Naive thymus-derived CD4-positive, alpha-beta T cell (primary cell): ENCODE results near the gene SLC25A45. TPM values are rescaled to one million over a fixed set of nuclear protein-coding genes. Genes with fewer than 3 reads are reported as not detected.

Experiments used
- ATAC-seq: fragments of 150-1000 bp; cut with Tn5 transposase; 2 replicates; pipeline ENCODE4 v1.10.0; 2021; ENCODE audit warnings: mild to moderate bottlenecking, moderate library complexity
- CTCF ChIA-PET: fragments of 350-600 bp; sonication (Branson Sonifier 250); formaldehyde crosslinking; loops from one replicate; lab custom pipeline; 2021; ENCODE audit warnings: antibody characterized with exemption; lab: Charles Lee
- POLR2A ChIA-PET: fragments of 350-600 bp; sonication (Branson Sonifier 250); formaldehyde crosslinking; loops from one replicate; lab custom pipeline; 2021; ENCODE audit warnings: antibody characterized with exemption, inconsistent platforms; lab: Charles Lee
- DNase-seq, 9 donors: peaks; one replicate each; pipeline versions ENCODE4 v3.0.0 to v3.0.0-alpha.2; 2020 to 2022; ENCODE audit warnings: mixed read lengths in 1 of 9
- H3K27ac ChIP-seq: one replicate; pipeline ENCODE4 v1.7.0; 2013; ENCODE audit warnings: mild to moderate bottlenecking, low read depth, low read length, moderate library complexity
- H3K27me3 ChIP-seq, 2 donors: one replicate each; pipeline ENCODE4 v1.7.0; 2013; ENCODE audit warnings: low read length in 2 of 2, mild to moderate bottlenecking in 2 of 2, moderate library complexity in 2 of 2; ENCODE audit not compliant: control insufficient read depth in 2 of 2, insufficient read depth in 2 of 2
- H3K36me3 ChIP-seq, 3 experiments: 1 replicate in 2 of 3; 2 replicates in 1 of 3; pipeline ENCODE4 v1.7.0; 2013; ENCODE audit warnings: low read length in 3 of 3, mild to moderate bottlenecking in 3 of 3, moderate library complexity in 1 of 3; ENCODE audit not compliant: insufficient read depth in 3 of 3, control insufficient read depth in 2 of 3
- H3K4me1 ChIP-seq, 2 donors: one replicate each; pipeline ENCODE4 v1.7.0; 2013; ENCODE audit warnings: low read length in 2 of 2, mild to moderate bottlenecking in 2 of 2, moderate library complexity in 1 of 2; ENCODE audit not compliant: control insufficient read depth in 2 of 2, insufficient read depth in 2 of 2
- H3K4me3 ChIP-seq: 2 replicates; pipeline ENCODE4 v1.7.0; 2013; ENCODE audit warnings: mild to moderate bottlenecking, low read length
- H3K9me3 ChIP-seq, 3 experiments: 1 replicate in 2 of 3; 2 replicates in 1 of 3; pipeline ENCODE4 v1.7.0; 2013; ENCODE audit warnings: low read length in 3 of 3; ENCODE audit not compliant: control insufficient read depth in 2 of 3
- H3K27ac Mint-ChIP-seq, 9 donors: one replicate each; pipeline ENCODE4 v1.8.0; 2020 to 2022; ENCODE audit warnings: mixed read lengths in 9 of 9, mild to moderate bottlenecking in 8 of 9, moderate library complexity in 5 of 9, inconsistent platforms in 2 of 9
- H3K27me3 Mint-ChIP-seq, 5 donors: one replicate each; pipeline ENCODE4 v1.8.0; 2021 to 2022; ENCODE audit warnings: mixed read lengths in 5 of 5, mild to moderate bottlenecking in 1 of 5
- H3K36me3 Mint-ChIP-seq, 5 donors: one replicate each; pipeline ENCODE4 v1.8.0; 2020 to 2022; ENCODE audit warnings: mixed read lengths in 5 of 5, mild to moderate bottlenecking in 3 of 5, inconsistent platforms in 1 of 5
- H3K4me1 Mint-ChIP-seq, 7 donors: one replicate each; pipeline ENCODE4 v1.8.0; 2020 to 2022; ENCODE audit warnings: mixed read lengths in 7 of 7, mild to moderate bottlenecking in 3 of 7, inconsistent platforms in 1 of 7
- H3K4me3 Mint-ChIP-seq, 10 donors: one replicate each; pipeline ENCODE4 v1.8.0; 2020 to 2022; ENCODE audit warnings: mild to moderate bottlenecking in 10 of 10, mixed read lengths in 10 of 10, moderate library complexity in 6 of 10, inconsistent platforms in 2 of 10
- H3K9me3 Mint-ChIP-seq, 11 donors: one replicate each; pipeline ENCODE4 v1.8.0; 2020 to 2022; ENCODE audit warnings: mixed read lengths in 11 of 11, mild to moderate bottlenecking in 4 of 11, inconsistent platforms in 1 of 11, moderate library complexity in 1 of 11
- intact Hi-C, 2 donors: fragments of 100-400 bp; cut with micrococcal nuclease; formaldehyde crosslinking; loops; one replicate each; pipeline ENCODE4 v1.15.1; 2023
- polyA plus RNA-seq, 2 donors: library from polyadenylated mRNA; unstranded; fragments of 300-500 nt; fragmentation: Illumina TruSeq; gene quantifications; one replicate each; pipeline ENCODE4 v1.2.3, GENCODE V29; 2021
- total RNA-seq, 6 experiments: library from RNA in 5 of 6; stranded (reverse) in 5 of 6; gene quantifications; 1 replicate in 5 of 6; 2 replicates in 1 of 6; pipeline ENCODE4 v1.2.3 and lab custom pipeline; 2021 to 2026

SLC25A45 gene
- total and polyA plus RNA-seq, 7 experiments from 2014 or later, result 12.3 to 90.6 (median 24.8) TPM

- Histone ChIP-seq H3K9me3 (no peaks in the 10 kb centered on the region), H3K27ac (no peak overlapping the region), H3K4me3 (no peak overlapping the region), H3K27me3 (no peaks in the 10 kb centered on the region), H3K36me3 (peaks cover 0 to 12% (median 0%) of the 10 kb centered on the region in 3 experiments), H3K4me1 (peaks cover 5 to 9% of the 10 kb centered on the region in 2 donors)
- ChIA-PET CTCF (interaction anchor here (1.3 kb wide), 1 partner anchor 27 kb away, joined by 4 read pairs; no protein-coding TSS in a partner anchor), POLR2A (interaction anchor here (0.5 to 2.0 kb wide), 12 partner anchors 9 to 231 kb away, joined by 3 to 9 read pairs (median 4); partner anchors contain the start of gene MALAT1)
- Mint-ChIP-seq H3K9me3 (peaks cover 0 to 2% (median 0%) of the 10 kb centered on the region in 11 donors), H3K4me3 (peak overlapping the region in 9 of 10 donors; percentile 48 to 95 (median 79)), H3K27me3 (peaks cover 0 to 13% (median 0%) of the 10 kb centered on the region in 5 donors), H3K4me1 (peaks cover 11 to 25% (median 19%) of the 10 kb centered on the region in 7 donors), H3K36me3 (peaks cover 0 to 9% (median 3%) of the 10 kb centered on the region in 5 donors), H3K27ac (peak overlapping the region in 1 of 9 donors; percentile 61)
- intact Hi-C loops, result no loop called here
- DNase-seq (no peak), ATAC-seq (no peak)
Observed at GRCh38 chr11:65356394-65356972, 26.0 kb downstream of the SLC25A45 start.

GRCh38 chr11:65355776-65356393 lies 26.6 kb downstream of the SLC25A45 start:
- peaks cover 0 to 2% (median 0%) of the 10 kb centered on the region in 11 donors for H3K9me3 Mint-ChIP-seq
- peak overlapping the region; percentile 36 to 92 (median 75) for H3K27ac Mint-ChIP-seq
- peaks cover 0 to 9% (median 3%) of the 10 kb centered on the region in 5 donors for H3K36me3 Mint-ChIP-seq
- Histone ChIP-seq H3K27me3 (no peaks in the 10 kb centered on the region), H3K36me3 (peaks cover 0 to 18% (median 3%) of the 10 kb centered on the region in 3 experiments), H3K27ac (no peak overlapping the region), H3K4me3 (peak overlapping the region; percentile 30), H3K4me1 (peaks cover 5 to 9% of the 10 kb centered on the region in 2 donors), H3K9me3 (no peaks in the 10 kb centered on the region)
- POLR2A ChIA-PET, result interaction anchor here (0.5 to 2.0 kb wide), 14 partner anchors 8 to 232 kb away, joined by 3 to 9 read pairs (median 4); partner anchors contain the start of genes DPF2 and MALAT1
- CTCF ChIA-PET, result interaction anchor here (1.0 to 1.3 kb wide), 2 partner anchors 27 to 166 kb away, joined by 3 to 4 read pairs; no protein-coding TSS in a partner anchor
- H3K4me3 Mint-ChIP-seq, result peak overlapping the region; percentile 90 to 97 (median 92)
- peaks cover 11 to 25% (median 19%) of the 10 kb centered on the region in 7 donors for H3K4me1 Mint-ChIP-seq
- no peak for ATAC-seq
- H3K27me3 Mint-ChIP-seq, result peaks cover 0 to 13% (median 0%) of the 10 kb centered on the region in 5 donors
- intact Hi-C loops, result loop anchor here (1.0 to 2.0 kb wide), 2 partner anchors 23 to 27 kb away; partner anchors contain the start of genes DPF2 (in 1 of the 2) and SLC25A45 (in 1 of the 2)
- peak in 1 of 9 donors; percentile 14 for DNase-seq

DNA sequence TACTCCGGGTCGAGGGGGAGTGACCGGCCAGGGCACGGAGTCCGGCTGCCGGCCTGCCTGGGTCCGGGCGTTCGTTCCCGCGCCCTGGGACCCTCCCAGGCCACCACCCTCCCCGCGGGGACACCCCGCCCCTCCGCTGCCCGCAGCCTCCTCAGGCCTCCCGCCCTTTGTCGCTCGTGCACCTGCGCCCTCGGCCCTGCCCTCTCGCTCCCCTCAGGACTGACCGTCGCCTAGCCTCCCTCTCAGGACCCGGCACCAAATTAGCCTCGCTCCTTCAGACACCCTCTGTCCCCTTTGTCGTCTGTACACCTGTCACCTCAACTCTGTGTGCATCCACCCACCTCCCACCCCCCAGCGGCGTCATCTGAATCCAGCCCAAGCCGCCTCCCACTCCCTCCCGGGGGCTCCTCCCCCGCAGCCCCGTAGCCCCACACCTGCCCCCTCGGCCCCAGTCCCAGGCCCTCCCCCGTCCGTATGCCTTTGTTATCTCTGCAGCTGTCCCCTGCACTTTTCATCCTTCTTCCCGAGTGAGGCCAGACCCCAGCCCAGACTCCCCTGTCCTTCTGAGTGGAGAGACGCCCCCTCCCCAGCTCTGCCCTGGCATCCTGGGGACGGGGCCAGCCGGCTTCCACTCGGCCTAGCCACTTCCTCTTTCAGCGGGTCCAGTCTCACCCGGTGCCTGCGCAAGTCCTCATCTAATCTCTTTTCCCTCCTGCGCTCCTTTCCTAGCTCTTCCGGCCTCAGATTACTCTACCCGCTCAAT lies 27.3 kb downstream of the SLC25A45 start:
- peak overlapping the region; percentile 57 for H3K4me3 ChIP-seq
- intact Hi-C loops, result loop anchor here (1.0 to 2.0 kb wide), 2 partner anchors 22 to 28 kb away; partner anchors contain the start of genes DPF2 (in 1 of the 2) and SLC25A45 (in 1 of the 2)
- Mint-ChIP-seq H3K4me3 (peak overlapping the region; percentile 90 to 97 (median 92)), H3K27me3 (peaks cover 0 to 13% (median 0%) of the 10 kb centered on the region in 5 donors), H3K27ac (peak overlapping the region; percentile 71 to 93 (median 81)), H3K36me3 (peaks cover 0 to 9% (median 3%) of the 10 kb centered on the region in 5 donors), H3K4me1 (peaks cover 11 to 25% (median 19%) of the 10 kb centered on the region in 7 donors), H3K9me3 (peaks cover 0 to 2% (median 0%) of the 10 kb centered on the region in 11 donors)
- no peaks in the 10 kb centered on the region for H3K9me3 ChIP-seq
- peak; percentile 44 for ATAC-seq
- POLR2A ChIA-PET, result interaction anchor here (0.5 to 2.0 kb wide), 9 partner anchors 19 to 157 kb away, joined by 3 to 9 read pairs (median 5); partner anchors contain the start of genes DPF2 and MALAT1
- CTCF ChIA-PET, result interaction anchor here (1.0 kb wide), 1 partner anchor 167 kb away, joined by 3 read pairs; no protein-coding TSS in a partner anchor
- H3K36me3 ChIP-seq, result peaks cover 0 to 24% (median 3%) of the 10 kb centered on the region in 3 experiments
- H3K27me3 ChIP-seq, result no peaks in the 10 kb centered on the region
- H3K27ac ChIP-seq, result peak overlapping the region; percentile 62
- peak in 7 of 9 donors; percentile 27 to 84 (median 48) for DNase-seq
- peaks cover 5 to 9% of the 10 kb centered on the region in 2 donors for H3K4me1 ChIP-seq

GRCh38 chr11:65354265-65355012 lies 28.0 kb downstream of the SLC25A45 start, which contains the start of gene TIGD3:
Gene TIGD3 (plus strand): TSS chr11:65354751. CDS start chr11:65355809, 1,058 bp downstream.
- H3K36me3 Mint-ChIP-seq, result peaks cover 0 to 9% (median 6%) of the 10 kb centered on the region in 5 donors
- peak within 1 kb of the TSS; percentile 90 to 97 (median 92) for H3K4me3 Mint-ChIP-seq
- ChIA-PET POLR2A (interaction anchor here (0.7 to 1.9 kb wide), 7 partner anchors 13 to 366 kb away, joined by 3 to 5 read pairs (median 4); partner anchors contain the start of gene RNASEH2C), CTCF (interaction anchor here (1.4 kb wide), 1 partner anchor 39 kb away, joined by 4 read pairs; no protein-coding TSS in a partner anchor)
- H3K4me1 Mint-ChIP-seq, result peaks cover 11 to 25% (median 19%) of the 10 kb centered on the region in 7 donors
- H3K36me3 ChIP-seq, result peaks cover 0 to 32% (median 3%) of the 10 kb centered on the region in 3 experiments
- H3K4me1 ChIP-seq, result peaks cover 5 to 9% of the 10 kb centered on the region in 2 donors
- peak within 1 kb of the TSS; percentile 68 for H3K4me3 ChIP-seq
- peaks cover 0 to 2% (median 0%) of the 10 kb centered on the region in 11 donors for H3K9me3 Mint-ChIP-seq
- peak within 1 kb of the TSS; percentile 75 to 94 (median 89) for H3K27ac Mint-ChIP-seq
- H3K27me3 Mint-ChIP-seq, result peaks cover 0 to 13% (median 0%) of the 10 kb centered on the region in 5 donors
- H3K27me3 ChIP-seq, result no peaks in the 10 kb centered on the region
- no peaks in the 10 kb centered on the region for H3K9me3 ChIP-seq
- peak within 1 kb of the TSS; percentile 73 for H3K27ac ChIP-seq
- ATAC-seq (peak; percentile 99), DNase-seq (peak; percentile 84 to 96 (median 93))
- intact Hi-C loops, result loop anchor here (1.0 to 2.0 kb wide), 4 partner anchors 21 to 220 kb away; partner anchors contain the start of genes DPF2 (in 2 of the 2), SLC25A45 (in 2 of the 2) and SYVN1 (in 1 of the 2)

- Histone ChIP-seq H3K4me3 (peak overlapping the region; percentile 68), H3K9me3 (no peaks in the 10 kb centered on the region), H3K36me3 (peaks cover 5 to 37% (median 7%) of the 10 kb centered on the region in 3 experiments), H3K27me3 (no peaks in the 10 kb centered on the region), H3K4me1 (peaks cover 5 to 9% of the 10 kb centered on the region in 2 donors), H3K27ac (peak overlapping the region; percentile 73)
- POLR2A ChIA-PET, result interaction anchor here (0.7 to 1.9 kb wide), 6 partner anchors 13 to 366 kb away, joined by 3 to 5 read pairs (median 4); partner anchors contain the start of gene RNASEH2C
- Mint-ChIP-seq H3K27ac (peak overlapping the region; percentile 28 to 94 (median 82)), H3K9me3 (peaks cover 0 to 2% (median 0%) of the 10 kb centered on the region in 11 donors), H3K4me1 (peaks cover 11 to 25% (median 19%) of the 10 kb centered on the region in 7 donors), H3K36me3 (peaks cover 3 to 10% (median 7%) of the 10 kb centered on the region in 5 donors), H3K4me3 (peak overlapping the region; percentile 45 to 95 (median 78)), H3K27me3 (peaks cover 0 to 13% (median 0%) of the 10 kb centered on the region in 5 donors)
- no peak for DNase-seq
- CTCF ChIA-PET, result interaction anchor here (1.4 kb wide), 1 partner anchor 39 kb away, joined by 4 read pairs; no protein-coding TSS in a partner anchor
- intact Hi-C loops, result loop anchor here (1.0 to 2.0 kb wide), 4 partner anchors 21 to 220 kb away; partner anchors contain the start of genes SLC25A45 (in 2 of the 2), DPF2 (in 1 of the 2) and SYVN1 (in 1 of the 2)
- no peak for ATAC-seq
Observed at GRCh38 chr11:65353900-65354264, 28.6 kb downstream of the SLC25A45 start.
